K562 (cell line): Measurements from ENCODE around the gene DENND1A. TPM values are rescaled to one million over a fixed set of nuclear protein-coding genes. Genes with fewer than 3 reads are reported as not detected.

ENCODE experiments used
- ATAC-seq: fragments of 200-7000 bp; cut with Tn5 transposase; 3 replicates; pipeline ENCODE4 v1.9.1; 2020; ENCODE audit warnings: moderate library complexity
- BruUV-seq: library from RNA; stranded (reverse); fragments of 400-500 nt; replicated peaks from 2 replicates; lab custom pipeline; 2021; lab: Mats Ljungman, UMichigan
- CTCF ChIA-PET: fragments of 300-600 bp; formaldehyde crosslinking; extraction: SDS; loops from one replicate; lab custom pipeline; 2021; ENCODE audit warnings: low intra/inter-chr PET ratio; lab: Yijun Ruan, JAX
- POLR2A ChIA-PET: fragments of 300-600, 350-650 bp; sonication (Branson Sonifier 250); formaldehyde crosslinking; extraction: SDS; loops from one replicate; lab custom pipeline; 2021; ENCODE audit warnings: antibody characterized with exemption, inconsistent platforms; lab: Yijun Ruan, JAX
- DNase-seq, 4 experiments: peaks; one replicate each; pipeline versions ENCODE4 v3.0.0 to v3.0.0-alpha.2; 2011 to 2018; ENCODE audit warnings: low spot score in 3 of 4, mixed read lengths in 3 of 4; ENCODE audit errors: extremely low read depth in 1 of 4
- FAIRE-seq: peaks from 2 replicates; lab custom pipeline; 2011; peaks lifted over from hg19 to GRCh38; lab: Jason Lieb, UNC
- H2AFZ ChIP-seq: 2 replicates; pipeline ENCODE4 v1.6.0; 2011; ENCODE audit warnings: low read depth, low read length, control low read depth, inconsistent platforms
- H3K27ac ChIP-seq: fragments of 200-600 bp; 3 replicates; pipeline ENCODE4 v1.8.0; 2011; ENCODE audit warnings: low read depth, mild to moderate bottlenecking, control low read depth, inconsistent platforms, low read length, moderate library complexity, mixed read lengths; ENCODE audit errors: extremely low read depth
- H3K27me3 ChIP-seq, 2 experiments: fragments of 300-600 bp in 1 of 2; 2 replicates in 1 of 2; 3 replicates in 1 of 2; pipeline versions ENCODE4 v1.6.0 to v1.8.0; 2011; ENCODE audit warnings: inconsistent platforms in 2 of 2, low read length in 2 of 2, mild to moderate bottlenecking in 1 of 2, mixed read lengths in 1 of 2, moderate library complexity in 1 of 2; ENCODE audit not compliant: control insufficient read depth in 2 of 2, insufficient read depth in 2 of 2
- H3K36me3 ChIP-seq: fragments of 300-600 bp; 3 replicates; pipeline ENCODE4 v1.8.0; 2011; ENCODE audit warnings: mild to moderate bottlenecking, low read length, inconsistent platforms; ENCODE audit not compliant: control insufficient read depth, insufficient read depth
- H3K4me1 ChIP-seq, 2 experiments: fragments of 200-600 bp in 1 of 2; replicated peaks in 1 of 2; 2 replicates in 1 of 2; 3 replicates in 1 of 2; pipeline versions ENCODE4 v1.5.1 to v1.8.0; 2011; ENCODE audit warnings: inconsistent platforms in 2 of 2, low read length in 2 of 2, mild to moderate bottlenecking in 1 of 2, mixed read lengths in 1 of 2, moderate library complexity in 1 of 2; ENCODE audit not compliant: control insufficient read depth in 2 of 2, insufficient read depth in 2 of 2
- H3K4me2 ChIP-seq: 2 replicates; pipeline ENCODE4 v1.6.1; 2011; ENCODE audit warnings: low read length, control low read depth, inconsistent platforms, mixed read lengths; ENCODE audit not compliant: insufficient read depth
- H3K4me3 ChIP-seq: fragments of 200-600 bp; sonication (generic), shearing (Covaris generic); 2 replicates; pipeline ENCODE4 v1.5.1; 2016; ENCODE audit warnings: control low read depth, inconsistent platforms
- H3K79me2 ChIP-seq: fragments of 200-600 bp; 3 replicates; pipeline ENCODE4 v1.8.0; 2011; ENCODE audit warnings: low read length, inconsistent platforms; ENCODE audit not compliant: control insufficient read depth, insufficient read depth
- H3K9ac ChIP-seq, 2 experiments: 2 replicates each; pipeline versions ENCODE4 v1.6.0 to v1.6.1; 2011; ENCODE audit warnings: low read depth in 2 of 2, low read length in 2 of 2, control low read depth in 1 of 2, inconsistent platforms in 1 of 2, mild to moderate bottlenecking in 1 of 2, mixed read lengths in 1 of 2; ENCODE audit not compliant: insufficient read depth in 1 of 2
- H3K9me1 ChIP-seq: one replicate; pipeline ENCODE4 v1.6.0; 2011; ENCODE audit warnings: inconsistent platforms, mild to moderate bottlenecking, low read length, moderate library complexity; ENCODE audit not compliant: control insufficient read depth, insufficient read depth
- H3K9me3 ChIP-seq: replicated peaks from 2 replicates; pipeline ENCODE4 v1.5.1; 2011; ENCODE audit warnings: low read depth, low read length, inconsistent platforms; ENCODE audit not compliant: control insufficient read depth, insufficient read depth
- H4K20me1 ChIP-seq: replicated peaks from 2 replicates; pipeline ENCODE4 v1.6.1; 2011; ENCODE audit warnings: low read length, inconsistent platforms, mixed read lengths; ENCODE audit not compliant: control insufficient read depth, insufficient read depth
- BHLHE40 ChIP-seq: IDR thresholded peaks from 2 replicates; pipeline ENCODE4 v1.6.1; 2011; ENCODE audit warnings: low read length, improper control_type of control experiment
- CEBPB ChIP-seq: fragments of 450-650 bp; IDR thresholded peaks from 2 replicates; pipeline ENCODE4 v1.6.1; 2016; ENCODE audit warnings: missing genetic modification characterization, missing compliant biosample characterization
- EWSR1 ChIP-seq: fragments of 450-650 bp; IDR thresholded peaks from 2 replicates; pipeline ENCODE4 v1.6.1; 2018; ENCODE audit warnings: borderline replicate concordance, mild to moderate bottlenecking, low read depth, moderate library complexity; ENCODE audit not compliant: partially characterized antibody
- GTF2A2 ChIP-seq: IDR thresholded peaks from 2 replicates; pipeline ENCODE4 v1.6.1; 2016; ENCODE audit warnings: mild to moderate bottlenecking, missing genetic modification characterization, missing compliant biosample characterization
- NR2C2 ChIP-seq, 2 experiments: fragments of 200-800 bp in 1 of 2; sonication (Bioruptor generic) in 1 of 2; sonication (generic) in 1 of 2; formaldehyde crosslinking in 1 of 2; IDR thresholded peaks; 2 replicates each; pipeline versions ENCODE4 v1.6.1 to v1.8.0; 2016 to 2022; ENCODE audit warnings: mild to moderate bottlenecking in 1 of 2, missing compliant biosample characterization in 1 of 2, missing genetic modification characterization in 1 of 2, missing genetic modification reagents in 1 of 2
- PPARD ChIP-seq: fragments of 250-450 bp; sonication (Bioruptor Pico); IDR thresholded peaks from 2 replicates; pipeline ENCODE4 v1.8.0; 2022; ENCODE audit warnings: inconsistent platforms, mild to moderate bottlenecking, moderate library complexity
- PRPF4 ChIP-seq: fragments of 200-400 bp; formaldehyde crosslinking; IDR thresholded peaks from one replicate; pipeline ENCODE4 v1.6.1; 2017; ENCODE audit warnings: low read length, low read depth, mild to moderate bottlenecking; ENCODE audit not compliant: insufficient read depth, poor library complexity, severe bottlenecking
- SREBF1 ChIP-seq: fragments of 150-350 bp; IDR thresholded peaks from 2 replicates; pipeline ENCODE4 v1.6.1; 2014; ENCODE audit warnings: antibody characterized with exemption, low read depth, low read length, borderline replicate concordance
- SUPT5H ChIP-seq: fragments of 450-650 bp; IDR thresholded peaks from 2 replicates; pipeline ENCODE4 v1.6.1; 2016
- TEAD1 ChIP-seq, 2 experiments: fragments of 450-650 bp in 1 of 2; sonication (generic) in 1 of 2; formaldehyde crosslinking; IDR thresholded peaks; 2 replicates each; pipeline versions ENCODE4 v1.4.0 to v1.8.0; 2020 to 2022; ENCODE audit warnings: mild to moderate bottlenecking in 2 of 2, missing genetic modification reagents in 1 of 2
- TGIF2 ChIP-seq: sonication (generic); formaldehyde crosslinking; IDR thresholded peaks from 2 replicates; pipeline ENCODE4 v1.8.1; 2022; ENCODE audit warnings: mild to moderate bottlenecking, missing genetic modification reagents, moderate library complexity
- ZNF146 ChIP-seq: IDR thresholded peaks from one replicate; pipeline ENCODE4 v1.6.1; 2018; ENCODE audit warnings: missing compliant biosample characterization; ENCODE audit not compliant: unreplicated experiment
- ZNF165 ChIP-seq: fragments of 250-450 bp; sonication (Bioruptor Pico); IDR thresholded peaks from 2 replicates; pipeline ENCODE4 v1.4.0; 2020; ENCODE audit warnings: borderline replicate concordance
- ZNF384 ChIP-seq: IDR thresholded peaks from 2 replicates; pipeline ENCODE4 v1.6.1; 2012; ENCODE audit warnings: low read depth, low read length, improper control_type of control experiment
- ZNF699 ChIP-seq: fragments of 250-450 bp; sonication (Bioruptor Pico); IDR thresholded peaks from 2 replicates; pipeline ENCODE4 v1.8.0; 2021; ENCODE audit warnings: mild to moderate bottlenecking, moderate library complexity; ENCODE audit not compliant: insufficient replicate concordance
- WGBS: fragments of 100-300 bp; shearing (Covaris generic); methylation state at CpG from one replicate; pipeline ENCODE4 v1.1.6; 2016; ENCODE audit warnings: low coverage, mixed read lengths; ENCODE audit not compliant: insufficient coverage; ENCODE audit errors: missing lambda C conversion rate; 5-methylcytosine and 5-hydroxymethylcytosine counted together
- in situ Hi-C: fragments of 300-500 bp; cut with MboI; formaldehyde crosslinking; loops from 4 replicates; pipeline ENCODE4 v1.15.0; 2018; ENCODE audit warnings: inconsistent platforms, mixed read lengths
- intact Hi-C: fragments of 100-400 bp; cut with micrococcal nuclease; formaldehyde crosslinking; loops from 2 replicates; pipeline ENCODE4 v1.14.2; 2022
- polyA plus RNA-seq, 8 experiments: library from polyadenylated mRNA; depleted of rRNA in 4 of 8; stranded (reverse) in 5 of 8; unstranded in 3 of 8; fragments of >200 nt; fragmentation: Nextera tagmentation in 2 of 8; fragmentation: Illumina TruSeq in 1 of 8; extraction: Ambion mirVana in 2 of 8; extraction: Trizol in 1 of 8; gene quantifications; 2 replicates each; pipeline versions ENCODE4 v1.2.1 to v1.2.3, GENCODE V29; 2011 to 2014; ENCODE audit warnings: inconsistent platforms in 1 of 8, missing spikeins in 1 of 8
- total RNA-seq, 7 experiments: library from RNA; depleted of rRNA in 6 of 7; stranded (reverse); fragments of >200 nt in 6 of 7; fragmentation: Illumina TruSeq in 2 of 7; extraction: Trizol in 2 of 7; gene quantifications; 2 replicates each; pipeline versions ENCODE4 v1.2.1 to v1.2.3, GENCODE V29; 2011 to 2021; ENCODE audit warnings: low replicate concordance in 1 of 7
- TF ChIP-seq, protein P1 (sequence below): fragments of 450-650 bp; formaldehyde crosslinking; IDR thresholded peaks from 2 replicates; pipeline ENCODE4 v1.4.0; 2020; ENCODE audit warnings: mild to moderate bottlenecking
- TF ChIP-seq, protein P2 (sequence below): fragments of 250-450 bp; sonication (Bioruptor Pico); IDR thresholded peaks from 2 replicates; pipeline ENCODE4 v1.5.0; 2020; ENCODE audit warnings: mild to moderate bottlenecking
- TF ChIP-seq, protein P3 (sequence below), 2 experiments: fragments of 450-650 bp; IDR thresholded peaks; 2 replicates each; pipeline ENCODE4 v1.6.1; 2016

DENND1A gene
- total and polyA plus RNA-seq, 9 of the 15 experiments (the other 6 are each of a cell fraction or from before 2014, with no cell fraction given), result 7.6 to 29.5 (median 15.7) TPM

DNA sequence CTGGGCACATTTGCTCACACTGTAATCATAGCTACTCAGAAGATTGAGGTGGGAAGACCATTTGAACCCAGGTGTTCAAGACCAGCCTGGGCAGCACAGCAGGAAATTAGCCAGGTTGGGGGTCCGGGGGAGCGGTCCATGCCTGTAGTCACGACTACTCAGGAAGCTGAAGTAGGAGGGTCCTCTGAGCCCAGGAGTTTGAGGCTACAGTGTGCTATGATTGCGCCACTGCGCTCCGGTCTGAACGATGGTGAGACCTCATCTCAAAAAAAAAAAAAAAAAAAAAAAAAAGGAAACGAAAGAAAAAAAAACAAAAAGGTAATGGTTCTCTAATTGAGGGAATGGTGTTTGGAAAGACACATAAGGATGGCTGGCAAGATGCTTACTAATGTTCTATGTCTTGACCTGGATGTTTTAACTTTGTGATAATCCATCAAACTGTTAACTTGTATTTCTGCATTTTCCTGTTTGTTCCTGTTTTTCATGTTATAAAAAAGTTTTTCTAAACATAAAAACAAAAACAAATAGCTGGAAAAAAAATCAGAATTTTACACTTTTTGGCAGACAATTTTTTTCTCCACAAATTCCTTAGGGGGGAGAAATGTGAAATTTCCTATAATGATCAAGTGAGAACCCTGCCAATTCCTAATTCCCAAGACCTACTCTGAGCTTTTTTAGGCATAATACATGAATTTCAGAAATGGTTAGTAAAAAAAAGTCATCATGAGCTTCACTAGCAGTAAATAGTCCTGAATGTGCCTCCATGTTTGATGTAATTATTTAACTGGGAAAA, 96.9 kb downstream of the DENND1A start:
- CTCF ChIA-PET, result no interaction called here
- Histone ChIP-seq H3K9me3 (peaks cover 2% of the 10 kb centered on the region; the same call in 1 of the 2 replicates), H2AFZ (no peak overlapping the region), H3K4me1 (peaks cover 5 to 23% of the 10 kb centered on the region in 2 experiments), H3K4me2 (no peak overlapping the region), H3K27me3 (no peaks in the 10 kb centered on the region), H4K20me1 (no peaks in the 10 kb centered on the region), H3K9ac (no peak overlapping the region), H3K36me3 (no peaks in the 10 kb centered on the region; the same call in 2 of the 3 replicates), H3K27ac (no peak overlapping the region), H3K79me2 (peaks cover 51% of the 10 kb centered on the region), H3K4me3 (no peak overlapping the region), H3K9me1 (no peaks in the 10 kb centered on the region)
- no peak for DNase-seq
- in situ Hi-C loops (no loop called here), intact Hi-C loops (loop anchor here (10.0 kb wide), 1 partner anchor 92 kb away; no protein-coding TSS in a partner anchor)
- no peak for ATAC-seq
- POLR2A ChIA-PET, result no interaction called here
- WGBS, result 93% methylated on average over 5 of the region's 8 CpGs
- FAIRE-seq, result no peak
- no TSS peak for BruUV-seq
- TF ChIP-seq PPARD (CRISPR knock-in tag) (no peak), ZNF146 (CRISPR knock-in tag) (no peak), TEAD1 (CRISPR knock-in tag; IDR thresholded peaks at IDR 0.05) (no peak), EWSR1 (no peak), SUPT5H (no peak), BHLHE40 (no peak), ZNF384 (peak; percentile 41; the same call in 1 of the 2 replicates), CEBPB (tag) (peak; percentile 51), SREBF1 (no peak), PRPF4 (no peak), NR2C2 (CRISPR knock-in tag; IDR thresholded peaks at IDR 0.05) (no peak), NR2C2 (tag; IDR thresholded peaks at IDR 0.05) (no peak), GTF2A2 (tag) (no peak), ZNF699 (CRISPR knock-in tag) (no peak), TGIF2 (CRISPR knock-in tag) (no peak), ZNF165 (no peak)
- TF ChIP-seq, protein P1, sequence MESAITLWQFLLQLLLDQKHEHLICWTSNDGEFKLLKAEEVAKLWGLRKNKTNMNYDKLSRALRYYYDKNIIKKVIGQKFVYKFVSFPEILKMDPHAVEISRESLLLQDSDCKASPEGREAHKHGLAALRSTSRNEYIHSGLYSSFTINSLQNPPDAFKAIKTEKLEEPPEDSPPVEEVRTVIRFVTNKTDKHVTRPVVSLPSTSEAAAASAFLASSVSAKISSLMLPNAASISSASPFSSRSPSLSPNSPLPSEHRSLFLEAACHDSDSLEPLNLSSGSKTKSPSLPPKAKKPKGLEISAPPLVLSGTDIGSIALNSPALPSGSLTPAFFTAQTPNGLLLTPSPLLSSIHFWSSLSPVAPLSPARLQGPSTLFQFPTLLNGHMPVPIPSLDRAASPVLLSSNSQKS (CRISPR knock-in tag), result no peak
- TF ChIP-seq, protein P2, sequence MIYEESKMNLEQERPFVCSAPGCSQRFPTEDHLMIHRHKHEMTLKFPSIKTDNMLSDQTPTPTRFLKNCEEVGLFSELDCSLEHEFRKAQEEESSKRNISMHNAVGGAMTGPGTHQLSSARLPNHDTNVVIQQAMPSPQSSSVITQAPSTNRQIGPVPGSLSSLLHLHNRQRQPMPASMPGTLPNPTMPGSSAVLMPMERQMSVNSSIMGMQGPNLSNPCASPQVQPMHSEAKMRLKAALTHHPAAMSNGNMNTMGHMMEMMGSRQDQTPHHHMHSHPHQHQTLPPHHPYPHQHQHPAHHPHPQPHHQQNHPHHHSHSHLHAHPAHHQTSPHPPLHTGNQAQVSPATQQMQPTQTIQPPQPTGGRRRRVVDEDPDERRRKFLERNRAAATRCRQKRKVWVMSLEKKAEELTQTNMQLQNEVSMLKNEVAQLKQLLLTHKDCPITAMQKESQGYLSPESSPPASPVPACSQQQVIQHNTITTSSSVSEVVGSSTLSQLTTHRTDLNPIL (CRISPR knock-in tag), result no peak
- TF ChIP-seq, protein P3, sequence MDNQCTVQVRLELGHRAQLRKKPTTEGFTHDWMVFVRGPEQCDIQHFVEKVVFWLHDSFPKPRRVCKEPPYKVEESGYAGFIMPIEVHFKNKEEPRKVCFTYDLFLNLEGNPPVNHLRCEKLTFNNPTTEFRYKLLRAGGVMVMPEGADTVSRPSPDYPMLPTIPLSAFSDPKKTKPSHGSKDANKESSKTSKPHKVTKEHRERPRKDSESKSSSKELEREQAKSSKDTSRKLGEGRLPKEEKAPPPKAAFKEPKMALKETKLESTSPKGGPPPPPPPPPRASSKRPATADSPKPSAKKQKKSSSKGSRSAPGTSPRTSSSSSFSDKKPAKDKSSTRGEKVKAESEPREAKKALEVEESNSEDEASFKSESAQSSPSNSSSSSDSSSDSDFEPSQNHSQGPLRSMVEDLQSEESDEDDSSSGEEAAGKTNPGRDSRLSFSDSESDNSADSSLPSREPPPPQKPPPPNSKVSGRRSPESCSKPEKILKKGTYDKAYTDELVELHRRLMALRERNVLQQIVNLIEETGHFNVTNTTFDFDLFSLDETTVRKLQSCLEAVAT (IDR thresholded peaks at IDR 0.05), result no peak
